HCT116 (cell line): Measurements from ENCODE around the gene STK25. TPM values are rescaled to one million over a fixed set of nuclear protein-coding genes. Genes with fewer than 3 reads are reported as not detected.
"Not testable (repeated sequence)": the region's sequence is repeated elsewhere in the genome, so short reads cannot be mapped to it uniquely, and the experiment has no call there.

Experiments used
- ATAC-seq: fragments of 200-7000 bp; cut with Tn5 transposase; 2 replicates; pipeline ENCODE4 v1.9.1; 2020; ENCODE audit warnings: mild to moderate bottlenecking, moderate library complexity
- BruUV-seq: library from RNA; stranded (reverse); fragments of 400-500 nt; replicated peaks from 2 replicates; lab custom pipeline; 2021; lab: Mats Ljungman, UMichigan
- CTCF ChIA-PET: fragments of 300-600 bp; sonication (Branson Sonifier 250); formaldehyde crosslinking; loops from one replicate; lab custom pipeline; 2021; ENCODE audit warnings: antibody characterized with exemption; lab: Charles Lee
- POLR2A ChIA-PET: fragments of 300-600, 350-600 bp; sonication (Branson Sonifier 250); formaldehyde crosslinking; loops from one replicate; lab custom pipeline; 2021; ENCODE audit warnings: antibody characterized with exemption; lab: Charles Lee
- RAD21 ChIA-PET, 2 experiments: fragments of 300-600 bp; sonication (Branson Sonifier 250); formaldehyde crosslinking; loops; one replicate each; lab custom pipeline; 2023; ENCODE audit warnings: low total read pairs in 2 of 2; ENCODE audit not compliant: uncharacterized antibody in 2 of 2, unreplicated experiment in 2 of 2, low non-redundant PET in 1 of 2; lab: Charles Lee
- DNase-seq: peaks from one replicate; pipeline ENCODE4 v3.0.0-alpha.2; 2010; ENCODE audit warnings: low read depth, low spot score
- H2AFZ ChIP-seq: fragments of 200-600 bp; shearing (Covaris generic), sonication (generic); 2 replicates; pipeline ENCODE4 v1.6.1; 2017; ENCODE audit warnings: low read depth, mixed run types, mixed read lengths, antibody characterized with exemption, low read length; ENCODE audit not compliant: poor library complexity, severe bottlenecking
- H3K27ac ChIP-seq: 2 replicates; pipeline ENCODE4 v1.5.1; 2012; ENCODE audit warnings: low read depth, low read length
- H3K27me3 ChIP-seq: fragments of 200-600 bp; sonication (generic); 2 replicates; pipeline ENCODE4 v1.6.1; 2016; ENCODE audit warnings: mixed run types, low read length, mixed read lengths; ENCODE audit not compliant: insufficient read depth
- H3K36me3 ChIP-seq, 2 experiments: fragments of 200-500 bp in 1 of 2; fragments of 200-600 bp in 1 of 2; sonication (Bioruptor generic) in 1 of 2; sonication (generic) in 1 of 2; 2 replicates each; pipeline versions ENCODE4 v1.5.1 to v1.6.1; 2014 to 2016; ENCODE audit warnings: low read length in 2 of 2, inconsistent platforms in 1 of 2, mixed read lengths in 1 of 2, mixed run types in 1 of 2; ENCODE audit not compliant: insufficient read depth in 2 of 2, control insufficient read depth in 1 of 2
- H3K4me1 ChIP-seq, 2 experiments: fragments of 200-600 bp in 1 of 2; sonication (generic) in 1 of 2; 2 replicates each; pipeline versions ENCODE4 v1.5.1 to v1.6.1; 2012 to 2017; ENCODE audit warnings: low read length in 2 of 2, inconsistent platforms in 1 of 2, mild to moderate bottlenecking in 1 of 2, mixed read lengths in 1 of 2, mixed run types in 1 of 2, moderate library complexity in 1 of 2; ENCODE audit not compliant: insufficient read depth in 2 of 2, control insufficient read depth in 1 of 2
- H3K4me2 ChIP-seq: fragments of 200-600 bp; sonication (generic); 2 replicates; pipeline ENCODE4 v1.6.1; 2017; ENCODE audit warnings: mixed run types, low read length, mixed read lengths
- H3K4me3 ChIP-seq, 2 experiments: fragments of 200-600 bp in 1 of 2; sonication (generic) in 1 of 2; replicated peaks in 1 of 2; 2 replicates each; pipeline ENCODE4 v1.5.1; 2011 to 2016; ENCODE audit warnings: low read length in 2 of 2, control low read depth in 1 of 2, low read depth in 1 of 2, mild to moderate bottlenecking in 1 of 2, mixed read lengths in 1 of 2, mixed run types in 1 of 2
- H3K79me2 ChIP-seq: fragments of 200-600 bp; sonication (generic); 2 replicates; pipeline ENCODE4 v1.6.1; 2017; ENCODE audit warnings: mild to moderate bottlenecking, mixed run types, low read length, moderate library complexity, mixed read lengths; ENCODE audit not compliant: insufficient read depth
- H3K9ac ChIP-seq: fragments of 200-600 bp; sonication (generic); 2 replicates; pipeline ENCODE4 v1.6.1; 2016; ENCODE audit warnings: low read length, mixed read lengths
- H3K9me2 ChIP-seq: fragments of 200-600 bp; sonication (generic), shearing (Covaris generic); 2 replicates; pipeline ENCODE4 v1.6.1; 2017; ENCODE audit warnings: mixed run types, mild to moderate bottlenecking, moderate library complexity; ENCODE audit not compliant: insufficient read depth
- H3K9me3 ChIP-seq, 2 experiments: fragments of 200-500 bp in 1 of 2; fragments of 200-600 bp in 1 of 2; sonication (Bioruptor generic) in 1 of 2; sonication (generic) in 1 of 2; 2 replicates each; pipeline ENCODE4 v1.6.1; 2014 to 2017; ENCODE audit warnings: low read length in 2 of 2, mixed read lengths in 2 of 2, inconsistent platforms in 1 of 2, low read depth in 1 of 2, mild to moderate bottlenecking in 1 of 2, mixed run types in 1 of 2, moderate library complexity in 1 of 2; ENCODE audit not compliant: control insufficient read depth in 1 of 2, insufficient read depth in 1 of 2
- H4K20me1 ChIP-seq: fragments of 200-600 bp; sonication (generic), shearing (Covaris generic); 2 replicates; pipeline ENCODE4 v1.6.1; 2017; ENCODE audit warnings: mixed run types, mild to moderate bottlenecking, moderate library complexity; ENCODE audit not compliant: insufficient read depth
- CTCF ChIP-seq, 3 experiments: fragments of 200-600 bp in 1 of 3; sonication (generic) in 1 of 3; IDR thresholded peaks in 2 of 3; conservative IDR thresholded peaks in 1 of 3; 2 replicates each; pipeline ENCODE4 v1.5.1; 2012 to 2017; ENCODE audit warnings: low read depth in 2 of 3, low read length in 2 of 3, antibody characterized with exemption in 1 of 3, borderline replicate concordance in 1 of 3, control low read depth in 1 of 3, mild to moderate bottlenecking in 1 of 3, mixed read lengths in 1 of 3, mixed run types in 1 of 3, moderate library complexity in 1 of 3; ENCODE audit not compliant: insufficient read depth in 1 of 3
- FOSL1 ChIP-seq: IDR thresholded peaks from 2 replicates; pipeline ENCODE4 v1.6.1; 2012; ENCODE audit warnings: low read depth
- MAX ChIP-seq: IDR thresholded peaks from 2 replicates; pipeline ENCODE4 v1.6.1; 2012
- REST ChIP-seq: IDR thresholded peaks from 2 replicates; pipeline ENCODE4 v1.6.1; 2012; ENCODE audit warnings: low read depth
- SIN3A ChIP-seq: IDR thresholded peaks from 2 replicates; pipeline ENCODE4 v1.6.1; 2012; ENCODE audit warnings: low read depth
- SRF ChIP-seq: IDR thresholded peaks from 2 replicates; pipeline ENCODE4 v1.6.1; 2012; ENCODE audit warnings: low read depth
- ZBTB33 ChIP-seq: IDR thresholded peaks from 2 replicates; pipeline ENCODE4 v1.6.1; 2011; ENCODE audit warnings: mild to moderate bottlenecking, low read length, moderate library complexity; ENCODE audit not compliant: insufficient replicate concordance; ENCODE audit errors: extremely low read depth
- ZFX ChIP-seq: fragments of 450-650 bp; IDR thresholded peaks from 2 replicates; pipeline ENCODE4 v1.6.1; 2017
- intact Hi-C: fragments of 100-400 bp; cut with micrococcal nuclease; formaldehyde crosslinking; loops from 2 replicates; pipeline ENCODE4 v1.10.0; 2022
- total RNA-seq: library from RNA; stranded (reverse); gene quantifications from one replicate; pipeline ENCODE4 v1.2.1, GENCODE V29; 2021; ENCODE audit not compliant: unreplicated experiment

STK25 gene
- total RNA-seq, 1 experiment from 2014 or later, result 160 TPM

- Histone ChIP-seq H3K4me3 (no peak overlapping the region), H3K36me3 (no peaks in the 10 kb centered on the region), H2AFZ (no peak overlapping the region), H3K4me2 (no peak overlapping the region), H4K20me1 (no peaks in the 10 kb centered on the region), H3K9me3 (no peaks in the 10 kb centered on the region), H3K27ac (no peak overlapping the region), H3K9ac (no peak overlapping the region), H3K27me3 (no peaks in the 10 kb centered on the region), H3K79me2 (no peaks in the 10 kb centered on the region), H3K9me2 (no peaks in the 10 kb centered on the region), H3K4me1 (peaks cover 2 to 9% of the 10 kb centered on the region in 2 experiments; a peak in 3 of 4 replicates)
- DNase-seq (no peak), ATAC-seq (no peak)
- BruUV-seq, result no TSS peak
- POLR2A ChIA-PET, result no interaction called here
- TF ChIP-seq ZBTB33, result no peak
- no peak for TF ChIP-seq REST
- no peak for TF ChIP-seq ZFX
- TF ChIP-seq MAX, result no peak
- TF ChIP-seq FOSL1, result no peak
- no peak for TF ChIP-seq SIN3A
- TF ChIP-seq SRF, result no peak
- TF ChIP-seq CTCF (IDR thresholded peaks at IDR 0.05 in 2 of 3, conservative IDR thresholded peaks at IDR 0.05 in 1 of 3; ENCODE audit: borderline replicate concordance in 1 of 3, insufficient read depth in 1 of 3, low read depth in 2 of 3, low read length in 2 of 3), result no peak
- intact Hi-C loops, result no loop called here
- RAD21 ChIA-PET, result no interaction called here
- CTCF ChIA-PET, result no interaction called here
These were observed 56.4 kb downstream of the STK25 start for GRCh38 chr2:241451840-241452506.

GRCh38 chr2:241450092-241450491 lies 58.3 kb downstream of the STK25 start:
- H3K9me3 ChIP-seq, intact Hi-C loops, ATAC-seq, H4K20me1 ChIP-seq, H3K9ac ChIP-seq, H3K4me2 ChIP-seq, BruUV-seq, H3K27ac ChIP-seq, RAD21 ChIA-PET, CTCF ChIA-PET, H3K4me3 ChIP-seq, H3K27me3 ChIP-seq, H3K79me2 ChIP-seq, H2AFZ ChIP-seq, DNase-seq, H3K9me2 ChIP-seq, H3K36me3 ChIP-seq, POLR2A ChIA-PET, H3K4me1 ChIP-seq: not testable (repeated sequence)
